ENCODE measurements around the gene CLIC3. TPM values are rescaled to one million over a fixed set of nuclear protein-coding genes. Genes with fewer than 3 reads are reported as not detected.

Gene CLIC3
- total RNA-seq, 1 donor from 2014 or later = 0.39 TPM

DNA sequence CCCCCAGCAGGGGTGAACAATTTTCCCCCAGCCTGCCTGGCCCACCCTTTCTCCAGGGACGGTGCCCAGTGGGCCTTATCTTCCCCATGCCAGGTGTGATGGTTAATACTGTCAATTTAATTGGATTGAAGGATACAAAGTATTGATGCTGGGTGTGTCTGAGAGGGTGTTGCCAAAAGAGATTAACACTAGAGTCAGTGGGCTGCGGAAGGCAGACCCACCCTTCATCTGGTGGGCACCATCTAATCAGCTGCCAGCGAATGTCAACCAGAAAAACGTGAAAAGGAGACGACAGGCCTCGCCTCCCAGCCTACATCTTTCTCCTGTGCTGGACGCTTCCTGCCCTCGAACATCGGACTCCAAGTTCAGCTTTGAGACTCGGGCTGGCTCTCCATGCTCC, 41.1 kb upstream of the CLIC3 start:
- H3K4me1 Mint-ChIP-seq (ENCODE audit: low read depth, unreplicated experiment) = no peaks in the 10 kb centered on the region
- Histone ChIP-seq H4K20me1 (ENCODE audit: insufficient read depth, low read length) (peaks cover 5% of the 10 kb centered on the region), H3K9me3 (ENCODE audit: insufficient read depth, low read depth, low read length) (no peaks in the 10 kb centered on the region), H3K27ac (ENCODE audit: low read depth, low read length) (no peak overlapping the region), H3K9ac (ENCODE audit: low read length) (no peak overlapping the region), H3K4me3 (ENCODE audit: insufficient read depth, low read depth, low read length) (no peak overlapping the region), H3K4me2 (ENCODE audit: low read length) (no peak overlapping the region), H3K27me3 (ENCODE audit: insufficient read depth, low read length) (no peaks in the 10 kb centered on the region), H2AFZ (ENCODE audit: low read depth, low read length) (no peak overlapping the region), H3K79me2 (ENCODE audit: insufficient read depth, low read length) (no peaks in the 10 kb centered on the region), H3K36me3 (ENCODE audit: insufficient read depth, low read length) (no peaks in the 10 kb centered on the region), H3K4me1 (ENCODE audit: insufficient read depth, low read length) (no peaks in the 10 kb centered on the region)
- no peaks in the 10 kb centered on the region for H3K9me3 Mint-ChIP-seq (ENCODE audit: unreplicated experiment)
- no peak overlapping the region for H3K4me3 Mint-ChIP-seq (ENCODE audit: unreplicated experiment)
- H3K36me3 Mint-ChIP-seq (ENCODE audit: low read depth, unreplicated experiment) = peaks cover 6% of the 10 kb centered on the region
- DNase-seq (ENCODE audit: low read depth) (no peak), FAIRE-seq (no peak)
- H3K27ac Mint-ChIP-seq (ENCODE audit: unreplicated experiment) = no peak overlapping the region
- H3K27me3 Mint-ChIP-seq (ENCODE audit: low read depth, unreplicated experiment) = peaks cover 1% of the 10 kb centered on the region
- TF ChIP-seq EZH2 (IDR thresholded peaks at IDR 0.05; ENCODE audit: insufficient read depth, low read length) = no peak
- TF ChIP-seq, protein P1, sequence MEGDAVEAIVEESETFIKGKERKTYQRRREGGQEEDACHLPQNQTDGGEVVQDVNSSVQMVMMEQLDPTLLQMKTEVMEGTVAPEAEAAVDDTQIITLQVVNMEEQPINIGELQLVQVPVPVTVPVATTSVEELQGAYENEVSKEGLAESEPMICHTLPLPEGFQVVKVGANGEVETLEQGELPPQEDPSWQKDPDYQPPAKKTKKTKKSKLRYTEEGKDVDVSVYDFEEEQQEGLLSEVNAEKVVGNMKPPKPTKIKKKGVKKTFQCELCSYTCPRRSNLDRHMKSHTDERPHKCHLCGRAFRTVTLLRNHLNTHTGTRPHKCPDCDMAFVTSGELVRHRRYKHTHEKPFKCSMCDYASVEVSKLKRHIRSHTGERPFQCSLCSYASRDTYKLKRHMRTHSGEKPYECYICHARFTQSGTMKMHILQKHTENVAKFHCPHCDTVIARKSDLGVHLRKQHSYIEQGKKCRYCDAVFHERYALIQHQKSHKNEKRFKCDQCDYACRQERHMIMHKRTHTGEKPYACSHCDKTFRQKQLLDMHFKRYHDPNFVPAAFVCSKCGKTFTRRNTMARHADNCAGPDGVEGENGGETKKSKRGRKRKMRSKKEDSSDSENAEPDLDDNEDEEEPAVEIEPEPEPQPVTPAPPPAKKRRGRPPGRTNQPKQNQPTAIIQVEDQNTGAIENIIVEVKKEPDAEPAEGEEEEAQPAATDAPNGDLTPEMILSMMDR (IDR thresholded peaks at IDR 0.05; ENCODE audit: insufficient read depth, low read depth, low read length) = no peak

DNA sequence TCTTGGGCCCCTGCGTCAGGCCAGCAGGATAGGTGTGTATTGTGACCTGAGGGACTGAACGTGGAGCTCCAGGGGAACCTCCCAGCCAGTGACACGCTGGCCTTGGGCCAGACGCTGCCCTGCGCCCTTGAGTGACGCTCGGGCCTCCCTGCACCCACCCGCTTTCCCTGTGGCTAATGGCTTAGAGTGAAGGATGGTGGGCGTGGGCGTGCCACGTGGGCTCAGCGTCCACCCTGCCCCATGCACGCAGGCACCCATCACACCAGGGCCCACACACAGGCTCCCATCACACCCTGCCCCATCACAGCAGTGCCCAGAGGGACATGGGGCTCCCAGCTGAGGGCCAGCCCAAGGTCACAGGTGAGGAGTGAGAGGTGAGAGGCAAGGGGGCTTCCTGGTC, 40.7 kb upstream of the CLIC3 start:
- no peak overlapping the region for H3K9ac ChIP-seq (ENCODE audit: low read length)
- Mint-ChIP-seq H3K27me3 (ENCODE audit: low read depth, unreplicated experiment) (peaks cover 3% of the 10 kb centered on the region), H3K27ac (ENCODE audit: unreplicated experiment) (no peak overlapping the region), H3K4me3 (ENCODE audit: unreplicated experiment) (no peak overlapping the region), H3K36me3 (ENCODE audit: low read depth, unreplicated experiment) (peaks cover 6% of the 10 kb centered on the region), H3K4me1 (ENCODE audit: low read depth, unreplicated experiment) (no peaks in the 10 kb centered on the region), H3K9me3 (ENCODE audit: unreplicated experiment) (no peaks in the 10 kb centered on the region)
- no peak overlapping the region for H2AFZ ChIP-seq (ENCODE audit: low read depth, low read length)
- no peak overlapping the region for H3K4me2 ChIP-seq (ENCODE audit: low read length)
- no peaks in the 10 kb centered on the region for H3K79me2 ChIP-seq (ENCODE audit: insufficient read depth, low read length)
- H3K27me3 ChIP-seq (ENCODE audit: insufficient read depth, low read length) = no peaks in the 10 kb centered on the region
- H4K20me1 ChIP-seq (ENCODE audit: insufficient read depth, low read length) = peaks cover 5% of the 10 kb centered on the region
- DNase-seq (ENCODE audit: low read depth) = no peak
- no peak overlapping the region for H3K27ac ChIP-seq (ENCODE audit: low read depth, low read length)
- TF ChIP-seq EZH2 (IDR thresholded peaks at IDR 0.05; ENCODE audit: insufficient read depth, low read length) = no peak
- TF ChIP-seq, protein P1 (IDR thresholded peaks at IDR 0.05; ENCODE audit: insufficient read depth, low read depth, low read length) = no peak
- no peaks in the 10 kb centered on the region for H3K36me3 ChIP-seq (ENCODE audit: insufficient read depth, low read length)
- no peaks in the 10 kb centered on the region for H3K4me1 ChIP-seq (ENCODE audit: insufficient read depth, low read length)
- H3K9me3 ChIP-seq (ENCODE audit: insufficient read depth, low read depth, low read length) = no peaks in the 10 kb centered on the region
- H3K4me3 ChIP-seq (ENCODE audit: insufficient read depth, low read depth, low read length) = no peak overlapping the region
- no peak for FAIRE-seq

DNA sequence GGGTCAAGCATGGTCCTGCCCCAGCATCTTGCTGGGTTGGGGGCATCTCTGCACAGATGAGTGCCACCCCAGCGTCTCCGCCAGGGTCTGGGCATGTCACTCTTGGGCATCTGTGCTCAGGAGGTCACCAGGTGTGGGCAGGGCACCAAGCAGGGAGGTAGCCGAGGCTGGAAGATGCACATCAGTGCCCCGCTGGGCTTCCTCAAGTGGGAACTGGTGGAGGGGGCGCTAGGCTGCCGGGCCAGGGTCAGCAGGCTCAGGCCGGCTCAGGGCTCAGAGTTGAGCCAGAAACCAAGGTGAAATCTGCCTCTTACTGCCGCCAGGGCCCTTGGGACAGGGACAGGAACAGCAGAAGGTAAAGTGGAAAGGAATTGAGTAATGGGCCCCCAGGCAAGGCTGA, 39.6 kb upstream of the CLIC3 start:
- H3K79me2 ChIP-seq (ENCODE audit: insufficient read depth, low read length) = no peaks in the 10 kb centered on the region
- H3K27ac Mint-ChIP-seq (ENCODE audit: unreplicated experiment) = no peak overlapping the region
- FAIRE-seq (no peak), DNase-seq (ENCODE audit: low read depth) (no peak)
- TF ChIP-seq, protein P1 (IDR thresholded peaks at IDR 0.05; ENCODE audit: insufficient read depth, low read depth, low read length) = no peak
- no peak for TF ChIP-seq EZH2 (IDR thresholded peaks at IDR 0.05; ENCODE audit: insufficient read depth, low read length)
- H3K4me2 ChIP-seq (ENCODE audit: low read length) = no peak overlapping the region
- peaks cover 3% of the 10 kb centered on the region for H3K27me3 Mint-ChIP-seq (ENCODE audit: low read depth, unreplicated experiment)
- H3K36me3 ChIP-seq (ENCODE audit: insufficient read depth, low read length) = no peaks in the 10 kb centered on the region
- no peak overlapping the region for H2AFZ ChIP-seq (ENCODE audit: low read depth, low read length)
- H3K36me3 Mint-ChIP-seq (ENCODE audit: low read depth, unreplicated experiment) = peaks cover 6% of the 10 kb centered on the region
- H3K9ac ChIP-seq (ENCODE audit: low read length) = no peak overlapping the region
- no peak overlapping the region for H3K4me3 Mint-ChIP-seq (ENCODE audit: unreplicated experiment)
- H3K27me3 ChIP-seq (ENCODE audit: insufficient read depth, low read length) = no peaks in the 10 kb centered on the region
- H4K20me1 ChIP-seq (ENCODE audit: insufficient read depth, low read length) = no peaks in the 10 kb centered on the region
- H3K9me3 ChIP-seq (ENCODE audit: insufficient read depth, low read depth, low read length) = no peaks in the 10 kb centered on the region
- H3K9me3 Mint-ChIP-seq (ENCODE audit: unreplicated experiment) = no peaks in the 10 kb centered on the region
- H3K4me3 ChIP-seq (ENCODE audit: insufficient read depth, low read depth, low read length) = no peak overlapping the region
- H3K27ac ChIP-seq (ENCODE audit: low read depth, low read length) = no peak overlapping the region
- no peaks in the 10 kb centered on the region for H3K4me1 Mint-ChIP-seq (ENCODE audit: low read depth, unreplicated experiment)
- no peaks in the 10 kb centered on the region for H3K4me1 ChIP-seq (ENCODE audit: insufficient read depth, low read length)
